ENCODE data around the gene RAD51B. TPM values are rescaled to one million over a fixed set of nuclear protein-coding genes. Genes with fewer than 3 reads are reported as not detected.

The RAD51B gene
- polyA plus RNA-seq, 3 donors: 3.6 to 11.6 (median 9.4) TPM

- H3K9me3 ChIP-seq (replicated peaks in 1 of 2; ENCODE audit: control insufficient read depth in 1 of 2, insufficient read depth in 1 of 2, low read length in 2 of 2): no peaks in the 10 kb centered on the region
- no peaks in the 10 kb centered on the region for H4K20me1 ChIP-seq (ENCODE audit: insufficient read depth, low read length)
- no CpG with 5 or more reads among the region's 4 CpGs for WGBS (ENCODE audit: insufficient coverage)
- Mint-ChIP-seq H3K4me1 (peaks cover 22% of the 10 kb centered on the region), H3K36me3 (no peaks in the 10 kb centered on the region), H3K27ac (peak overlapping the region; percentile 67 to 89 (median 87)), H3K9me3 (peaks cover 0 to 2% (median 0%) of the 10 kb centered on the region in 7 donors), H3K4me3 (peak overlapping the region in 1 of 2 donors; percentile 71), H3K27me3 (ENCODE audit: low read depth in 3 of 3) (peaks cover 0 to 1% (median 0%) of the 10 kb centered on the region in 3 donors)
- no peak overlapping the region for H2AFZ ChIP-seq (ENCODE audit: insufficient read depth, low read depth, low read length, poor library complexity, severe bottlenecking)
- peaks cover 16 to 21% of the 10 kb centered on the region in 2 donors for H3K4me1 ChIP-seq (ENCODE audit: control insufficient read depth in 1 of 2, insufficient read depth in 2 of 2, low read length in 2 of 2)
- H3K4me2 ChIP-seq (replicated peaks; ENCODE audit: extremely low read depth, low read length, poor library complexity, severe bottlenecking): peak overlapping the region; percentile 53
- H3K9ac ChIP-seq (ENCODE audit: insufficient read depth, low read length, poor library complexity, severe bottlenecking): no peak overlapping the region
- DNase-seq: peak; percentile 55 to 78 (median 72)
- no peak for TF ChIP-seq CTCF (IDR thresholded peaks at IDR 0.05)
- no peaks in the 10 kb centered on the region for H3K36me3 ChIP-seq (replicated peaks in 1 of 2; ENCODE audit: control insufficient read depth in 1 of 2, insufficient read depth in 2 of 2, low read length in 2 of 2)
- H3K27me3 ChIP-seq (ENCODE audit: control insufficient read depth in 2 of 2, insufficient read depth in 2 of 2, low read length in 2 of 2): no peaks in the 10 kb centered on the region
- H3K4me3 ChIP-seq (replicated peaks in 1 of 3; ENCODE audit: low read depth in 2 of 3, low read length in 3 of 3): peak overlapping the region in 1 of 3 experiments; percentile 23
- no peaks in the 10 kb centered on the region for H3K79me2 ChIP-seq (ENCODE audit: insufficient read depth, low read length)
- peak overlapping the region in 1 of 2 donors; percentile 62 for H3K27ac ChIP-seq (ENCODE audit: low read depth in 1 of 2, low read length in 2 of 2)
- intact Hi-C loops (cut with micrococcal nuclease): loop anchor here in 1 of 2 donors (5.0 kb wide), 1 partner anchor 570 kb away; no protein-coding TSS in a partner anchor
These were observed 428.2 kb downstream of the RAD51B start for GRCh38 chr14:68247676-68248268.

- Histone ChIP-seq H3K9ac (ENCODE audit: insufficient read depth, low read length, poor library complexity, severe bottlenecking) (no peak overlapping the region), H3K4me3 (replicated peaks in 1 of 3; ENCODE audit: low read depth in 2 of 3, low read length in 3 of 3) (peak overlapping the region in 1 of 3 experiments; percentile 23), H3K79me2 (ENCODE audit: insufficient read depth, low read length) (no peaks in the 10 kb centered on the region), H3K4me2 (replicated peaks; ENCODE audit: extremely low read depth, low read length, poor library complexity, severe bottlenecking) (peak overlapping the region; percentile 53), H3K4me1 (ENCODE audit: control insufficient read depth in 1 of 2, insufficient read depth in 2 of 2, low read length in 2 of 2) (peaks cover 16 to 21% of the 10 kb centered on the region in 2 donors), H4K20me1 (ENCODE audit: insufficient read depth, low read length) (no peaks in the 10 kb centered on the region), H3K27me3 (ENCODE audit: control insufficient read depth in 2 of 2, insufficient read depth in 2 of 2, low read length in 2 of 2) (no peaks in the 10 kb centered on the region), H3K36me3 (replicated peaks in 1 of 2; ENCODE audit: control insufficient read depth in 1 of 2, insufficient read depth in 2 of 2, low read length in 2 of 2) (no peaks in the 10 kb centered on the region), H3K27ac (ENCODE audit: low read depth in 1 of 2, low read length in 2 of 2) (peak overlapping the region in 1 of 2 donors; percentile 62), H3K9me3 (replicated peaks in 1 of 2; ENCODE audit: control insufficient read depth in 1 of 2, insufficient read depth in 1 of 2, low read length in 2 of 2) (no peaks in the 10 kb centered on the region), H2AFZ (ENCODE audit: insufficient read depth, low read depth, low read length, poor library complexity, severe bottlenecking) (no peak overlapping the region)
- Mint-ChIP-seq H3K4me1 (peaks cover 22% of the 10 kb centered on the region), H3K9me3 (peaks cover 0 to 2% (median 0%) of the 10 kb centered on the region in 7 donors), H3K36me3 (no peaks in the 10 kb centered on the region), H3K27me3 (ENCODE audit: low read depth in 3 of 3) (peaks cover 0 to 1% (median 0%) of the 10 kb centered on the region in 3 donors), H3K27ac (peak overlapping the region; percentile 41 to 89 (median 87)), H3K4me3 (peak overlapping the region in 1 of 2 donors; percentile 71)
- DNase-seq: peak; percentile 33 to 54 (median 43)
- WGBS (ENCODE audit: insufficient coverage): 83% methylated on average over 3 of the region's 7 CpGs
- peak; percentile 77 for TF ChIP-seq CTCF (IDR thresholded peaks at IDR 0.05)
- intact Hi-C loops (cut with micrococcal nuclease): loop anchor here in 1 of 2 donors (5.0 kb wide), 1 partner anchor 569 kb away; no protein-coding TSS in a partner anchor
These were observed 429.1 kb downstream of the RAD51B start for GRCh38 chr14:68248481-68249255.
